ENCODE data around the gene VIL1.

DNA sequence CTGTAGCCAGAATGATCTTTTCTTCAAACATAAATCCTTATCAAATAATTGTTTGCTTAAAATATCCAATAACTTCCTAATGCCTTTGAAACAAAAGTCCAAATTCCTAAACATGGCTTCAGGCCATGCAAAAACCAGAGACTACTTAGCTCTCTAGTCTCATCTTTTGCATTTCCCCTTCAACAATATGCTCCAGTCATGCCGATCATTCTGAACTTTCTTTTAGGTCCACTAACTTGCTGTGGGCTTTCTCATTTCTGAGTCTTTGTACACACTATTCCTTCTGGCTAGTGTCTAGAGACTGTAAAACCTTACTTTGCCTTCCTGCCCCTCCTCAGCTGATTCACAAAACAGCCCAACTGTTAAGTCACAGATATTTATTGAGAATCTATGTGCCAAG is 51.5 kb downstream of the VIL1 start:
- TF ChIP-seq, protein P1, sequence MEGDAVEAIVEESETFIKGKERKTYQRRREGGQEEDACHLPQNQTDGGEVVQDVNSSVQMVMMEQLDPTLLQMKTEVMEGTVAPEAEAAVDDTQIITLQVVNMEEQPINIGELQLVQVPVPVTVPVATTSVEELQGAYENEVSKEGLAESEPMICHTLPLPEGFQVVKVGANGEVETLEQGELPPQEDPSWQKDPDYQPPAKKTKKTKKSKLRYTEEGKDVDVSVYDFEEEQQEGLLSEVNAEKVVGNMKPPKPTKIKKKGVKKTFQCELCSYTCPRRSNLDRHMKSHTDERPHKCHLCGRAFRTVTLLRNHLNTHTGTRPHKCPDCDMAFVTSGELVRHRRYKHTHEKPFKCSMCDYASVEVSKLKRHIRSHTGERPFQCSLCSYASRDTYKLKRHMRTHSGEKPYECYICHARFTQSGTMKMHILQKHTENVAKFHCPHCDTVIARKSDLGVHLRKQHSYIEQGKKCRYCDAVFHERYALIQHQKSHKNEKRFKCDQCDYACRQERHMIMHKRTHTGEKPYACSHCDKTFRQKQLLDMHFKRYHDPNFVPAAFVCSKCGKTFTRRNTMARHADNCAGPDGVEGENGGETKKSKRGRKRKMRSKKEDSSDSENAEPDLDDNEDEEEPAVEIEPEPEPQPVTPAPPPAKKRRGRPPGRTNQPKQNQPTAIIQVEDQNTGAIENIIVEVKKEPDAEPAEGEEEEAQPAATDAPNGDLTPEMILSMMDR (IDR thresholded peaks at IDR 0.05): no peak
- TF ChIP-seq POLR2A (IDR thresholded peaks at IDR 0.05): no peak
